PFSK-1 (cell line): Measurements from ENCODE around the gene FMN1.

Experiments used
- FOXP2 ChIP-seq: optimal IDR thresholded peaks from 2 replicates; pipeline ENCODE3; 2011; ENCODE audit warnings: borderline replicate concordance, control low read depth, inconsistent platforms; ENCODE audit not compliant: insufficient read depth; ENCODE audit errors: extremely low read length, extremely low read depth
- POLR2AphosphoS5 ChIP-seq: IDR thresholded peaks from 2 replicates; pipeline ENCODE4 v1.6.1; 2012; ENCODE audit warnings: low read depth, mild to moderate bottlenecking, control low read depth, low read length, moderate library complexity
- SIN3A ChIP-seq: IDR thresholded peaks from 2 replicates; pipeline ENCODE4 v1.6.1; 2012; ENCODE audit warnings: mild to moderate bottlenecking, low read length, moderate library complexity, borderline replicate concordance; ENCODE audit not compliant: insufficient read depth
- TAF1 ChIP-seq: IDR thresholded peaks from 2 replicates; pipeline ENCODE4 v1.6.1; 2012; ENCODE audit warnings: low read length, control low read depth, borderline replicate concordance; ENCODE audit not compliant: insufficient read depth
- TF ChIP-seq, protein P1 (sequence below), 2 experiments: IDR thresholded peaks; 2 replicates each; pipeline versions ENCODE4 v1.6.1 to v1.8.0; 2011 to 2012; ENCODE audit warnings: low read depth in 2 of 2, low read length in 2 of 2, control low read depth in 1 of 2, inconsistent platforms in 1 of 2, mild to moderate bottlenecking in 1 of 2, moderate library complexity in 1 of 2; ENCODE audit not compliant: insufficient read depth in 1 of 2

FMN1 gene

GRCh38 chr15:33068007-33068481 is 126.5 kb downstream of the FMN1 start:
- TF ChIP-seq TAF1: no peak
- TF ChIP-seq, protein P1, sequence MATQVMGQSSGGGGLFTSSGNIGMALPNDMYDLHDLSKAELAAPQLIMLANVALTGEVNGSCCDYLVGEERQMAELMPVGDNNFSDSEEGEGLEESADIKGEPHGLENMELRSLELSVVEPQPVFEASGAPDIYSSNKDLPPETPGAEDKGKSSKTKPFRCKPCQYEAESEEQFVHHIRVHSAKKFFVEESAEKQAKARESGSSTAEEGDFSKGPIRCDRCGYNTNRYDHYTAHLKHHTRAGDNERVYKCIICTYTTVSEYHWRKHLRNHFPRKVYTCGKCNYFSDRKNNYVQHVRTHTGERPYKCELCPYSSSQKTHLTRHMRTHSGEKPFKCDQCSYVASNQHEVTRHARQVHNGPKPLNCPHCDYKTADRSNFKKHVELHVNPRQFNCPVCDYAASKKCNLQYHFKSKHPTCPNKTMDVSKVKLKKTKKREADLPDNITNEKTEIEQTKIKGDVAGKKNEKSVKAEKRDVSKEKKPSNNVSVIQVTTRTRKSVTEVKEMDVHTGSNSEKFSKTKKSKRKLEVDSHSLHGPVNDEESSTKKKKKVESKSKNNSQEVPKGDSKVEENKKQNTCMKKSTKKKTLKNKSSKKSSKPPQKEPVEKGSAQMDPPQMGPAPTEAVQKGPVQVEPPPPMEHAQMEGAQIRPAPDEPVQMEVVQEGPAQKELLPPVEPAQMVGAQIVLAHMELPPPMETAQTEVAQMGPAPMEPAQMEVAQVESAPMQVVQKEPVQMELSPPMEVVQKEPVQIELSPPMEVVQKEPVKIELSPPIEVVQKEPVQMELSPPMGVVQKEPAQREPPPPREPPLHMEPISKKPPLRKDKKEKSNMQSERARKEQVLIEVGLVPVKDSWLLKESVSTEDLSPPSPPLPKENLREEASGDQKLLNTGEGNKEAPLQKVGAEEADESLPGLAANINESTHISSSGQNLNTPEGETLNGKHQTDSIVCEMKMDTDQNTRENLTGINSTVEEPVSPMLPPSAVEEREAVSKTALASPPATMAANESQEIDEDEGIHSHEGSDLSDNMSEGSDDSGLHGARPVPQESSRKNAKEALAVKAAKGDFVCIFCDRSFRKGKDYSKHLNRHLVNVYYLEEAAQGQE (IDR thresholded peaks at IDR 0.05; ENCODE audit: insufficient read depth in 1 of 2, low read depth in 2 of 2, low read length in 2 of 2): no peak
- no peak for TF ChIP-seq FOXP2
- TF ChIP-seq SIN3A: no peak
- TF ChIP-seq POLR2AphosphoS5: no peak

DNA sequence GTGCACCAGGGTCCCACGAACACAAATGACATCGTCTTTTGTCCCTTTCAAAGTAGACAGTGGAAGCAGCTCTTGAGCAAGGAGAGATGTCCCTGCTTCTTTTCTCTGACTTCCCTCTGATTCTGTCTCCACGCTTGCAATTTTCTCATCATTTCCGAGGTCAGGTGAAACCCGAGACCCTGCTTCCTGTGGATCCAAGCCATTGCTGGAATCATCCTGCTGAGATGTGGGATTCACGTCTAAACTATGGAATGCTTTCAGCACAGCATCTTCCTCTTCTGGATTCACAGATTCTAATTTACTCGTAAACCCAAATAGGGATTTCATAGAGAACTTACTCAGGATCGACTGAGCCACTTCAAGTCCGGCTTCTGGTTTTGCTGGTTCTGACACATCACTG is 127.1 kb downstream of the FMN1 start:
- TF ChIP-seq TAF1 (no peak), SIN3A (no peak), FOXP2 (no peak), POLR2AphosphoS5 (no peak)
- TF ChIP-seq, protein P1 (IDR thresholded peaks at IDR 0.05; ENCODE audit: insufficient read depth in 1 of 2, low read depth in 2 of 2, low read length in 2 of 2): no peak

DNA sequence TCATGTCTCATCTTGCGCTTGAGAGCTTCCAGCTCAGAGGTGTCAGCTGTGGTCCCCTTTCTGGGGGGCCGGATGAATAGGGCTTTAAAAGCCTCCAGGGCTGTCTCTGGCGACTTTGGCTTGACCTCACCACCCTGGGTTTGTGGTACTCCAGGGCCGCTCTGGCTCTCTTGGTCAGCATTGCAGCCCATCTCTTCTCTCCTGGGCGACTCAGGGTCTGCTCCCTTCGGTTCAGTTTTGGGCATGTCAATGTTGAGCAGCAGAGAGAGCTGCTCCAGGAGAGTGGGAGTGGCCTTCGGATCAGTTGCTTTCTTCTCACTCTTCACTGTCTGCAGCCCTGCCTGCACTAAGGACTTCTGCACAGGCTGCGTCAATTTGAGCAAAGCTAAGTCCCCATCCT is 127.9 kb downstream of the FMN1 start:
- TF ChIP-seq, protein P1 (IDR thresholded peaks at IDR 0.05; ENCODE audit: insufficient read depth in 1 of 2, low read depth in 2 of 2, low read length in 2 of 2): no peak
- TF ChIP-seq POLR2AphosphoS5: no peak
- no peak for TF ChIP-seq SIN3A
- no peak for TF ChIP-seq TAF1
- no peak for TF ChIP-seq FOXP2

- no peak for TF ChIP-seq POLR2AphosphoS5
These were observed 129.6 kb downstream of the FMN1 start for GRCh38 chr15:33064878-33065277.

DNA sequence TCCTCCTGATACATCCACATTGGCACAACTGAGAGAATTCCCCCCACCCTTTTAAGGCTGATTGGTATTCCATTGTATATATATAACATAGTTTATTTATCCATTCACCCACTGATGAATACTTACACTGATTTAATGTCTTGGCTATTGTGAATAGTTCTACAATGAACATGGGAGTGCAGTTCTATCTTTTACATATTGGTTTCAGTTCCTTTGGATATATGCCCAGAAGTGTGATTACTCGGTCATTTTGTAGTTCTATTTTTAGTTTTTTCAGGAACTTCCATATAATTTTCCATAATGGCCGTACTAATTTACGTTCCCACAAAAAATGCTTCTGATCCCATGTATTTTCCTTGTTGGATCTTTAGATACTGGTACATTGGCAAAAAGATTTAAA is 135.3 kb downstream of the FMN1 start:
- TF ChIP-seq TAF1 (no peak), FOXP2 (no peak), SIN3A (no peak), POLR2AphosphoS5 (no peak)
- TF ChIP-seq, protein P1 (IDR thresholded peaks at IDR 0.05; ENCODE audit: insufficient read depth in 1 of 2, low read depth in 2 of 2, low read length in 2 of 2): no peak
